Measurements from ENCODE around the gene SEC31A.
A peak's percentile ranks its signal among the peaks of the same experiment; 100 is the strongest.

Gene SEC31A

DNA sequence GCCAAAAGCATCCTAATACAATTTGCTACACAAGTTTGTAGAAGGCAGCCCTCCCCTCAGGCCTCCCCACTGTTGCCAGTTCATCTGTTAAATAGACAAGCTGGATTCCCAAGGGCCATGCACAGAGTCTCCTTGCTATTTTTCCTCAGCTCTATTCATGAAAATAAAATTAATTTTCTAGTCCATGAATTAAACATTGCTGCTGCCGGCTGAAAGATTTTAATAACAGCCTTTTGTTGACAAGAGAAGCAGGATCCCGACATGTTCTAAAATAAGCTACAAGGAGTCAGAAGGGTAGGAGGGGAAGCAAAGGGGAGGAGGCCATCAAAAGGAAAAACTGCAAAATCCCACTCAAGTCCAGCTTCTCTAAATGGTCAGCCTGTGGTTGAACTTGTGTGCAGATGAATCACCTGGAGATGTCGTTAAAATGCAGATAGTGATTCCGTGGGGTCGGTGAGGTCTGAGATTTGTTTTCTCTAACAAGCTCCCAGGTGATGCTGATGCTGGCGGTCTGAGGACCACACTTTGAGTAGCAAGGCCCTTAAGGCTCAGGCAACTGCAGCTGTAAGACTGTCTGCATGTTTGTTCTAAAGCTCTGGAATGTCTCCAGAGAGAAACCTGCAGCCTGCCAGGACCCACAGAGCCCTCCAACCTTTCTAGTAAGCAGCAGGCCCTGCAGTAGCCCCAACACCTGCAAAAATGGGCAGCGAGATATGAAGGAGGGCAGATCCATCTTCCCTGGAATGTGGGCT, 101.8 kb downstream of the SEC31A start:
- no peak for DNase-seq

DNA sequence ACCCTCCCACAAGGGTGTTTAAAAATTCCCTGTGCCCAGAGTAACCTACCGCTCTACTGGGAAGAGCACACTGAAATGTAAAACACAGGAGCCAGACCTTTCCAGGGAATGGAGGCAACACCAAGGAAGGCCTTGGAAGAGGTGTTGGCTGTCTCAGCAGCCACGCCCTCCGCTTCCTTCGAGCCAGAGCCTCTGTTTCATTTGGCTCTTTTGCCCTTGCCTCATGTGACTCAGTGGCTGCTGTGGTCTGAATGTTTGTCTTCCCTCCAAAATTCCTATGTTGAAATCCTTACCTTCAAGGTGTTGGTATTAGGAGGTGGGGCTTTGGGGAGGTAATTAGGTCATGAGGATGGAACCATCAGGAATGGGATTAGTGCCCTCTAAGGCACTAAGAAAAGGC, 103.6 kb downstream of the SEC31A start:
- no peak for DNase-seq

DNA sequence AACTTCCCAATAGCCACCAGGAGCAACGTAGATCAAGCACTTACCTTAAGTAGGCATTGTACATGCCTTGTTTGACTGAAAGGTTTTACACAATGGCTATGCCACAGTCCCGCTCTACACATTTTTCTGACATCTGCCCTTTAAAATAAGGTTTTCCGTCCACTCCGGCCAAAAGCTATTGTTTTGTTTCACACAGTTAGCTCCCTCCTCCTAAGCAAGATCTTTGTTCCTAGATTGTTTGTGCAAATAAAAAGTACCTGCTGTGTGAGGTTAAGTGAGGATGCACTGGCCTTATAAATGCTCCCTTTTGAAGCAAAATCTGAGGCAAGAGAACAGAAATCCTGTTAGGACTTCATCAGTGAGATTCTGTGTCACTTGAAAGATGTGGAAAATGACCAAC, 104.1 kb downstream of the SEC31A start:
- DNase-seq, result no peak

- no peak for DNase-seq
Observed at GRCh38 chr4:82785611-82786400, 105.1 kb downstream of the SEC31A start.

GRCh38 chr4:82784681-82785610, 106.0 kb downstream of the SEC31A start:
- DNase-seq, result no peak

GRCh38 chr4:82782626-82783345, 108.2 kb downstream of the SEC31A start:
- DNase-seq, result no peak

GRCh38 chr4:82780752-82781231, 110.2 kb downstream of the SEC31A start:
- peak; percentile 91 for DNase-seq

- no peak for DNase-seq
Observed at GRCh38 chr4:82780170-82780751, 110.7 kb downstream of the SEC31A start.

- DNase-seq, result no peak
Observed at GRCh38 chr4:82779032-82779431, 111.9 kb downstream of the SEC31A start.

- no peak for DNase-seq
Observed at GRCh38 chr4:82777857-82778525, 113.0 kb downstream of the SEC31A start.

- DNase-seq, result no peak
Observed at GRCh38 chr4:82776925-82777542, 113.9 kb downstream of the SEC31A start.

GRCh38 chr4:82775243-82775642, 115.7 kb downstream of the SEC31A start:
- DNase-seq, result no peak

DNA sequence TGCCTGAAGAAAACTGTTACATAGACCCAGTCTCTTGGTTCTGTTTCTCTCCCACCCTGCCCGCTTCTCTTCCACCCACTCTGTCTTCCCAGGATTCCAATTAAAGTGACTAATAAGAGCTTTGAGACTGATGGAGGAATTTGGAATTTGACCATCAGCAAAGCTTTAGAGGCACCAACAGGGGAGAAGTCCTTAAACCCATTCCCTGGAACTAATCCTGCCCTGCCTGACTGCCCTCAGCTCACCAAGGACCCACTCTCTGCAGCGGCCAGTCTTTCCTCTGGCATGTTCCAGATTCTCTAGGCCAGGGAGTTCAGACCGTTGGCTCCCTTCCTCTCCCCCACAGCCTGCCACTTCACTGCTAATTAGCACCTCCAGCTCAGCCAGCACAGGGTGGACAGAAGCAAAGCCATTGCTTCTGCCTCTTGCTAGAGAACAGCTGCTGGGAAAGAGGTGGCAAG, 116.2 kb downstream of the SEC31A start:
- no peak for DNase-seq

DNA sequence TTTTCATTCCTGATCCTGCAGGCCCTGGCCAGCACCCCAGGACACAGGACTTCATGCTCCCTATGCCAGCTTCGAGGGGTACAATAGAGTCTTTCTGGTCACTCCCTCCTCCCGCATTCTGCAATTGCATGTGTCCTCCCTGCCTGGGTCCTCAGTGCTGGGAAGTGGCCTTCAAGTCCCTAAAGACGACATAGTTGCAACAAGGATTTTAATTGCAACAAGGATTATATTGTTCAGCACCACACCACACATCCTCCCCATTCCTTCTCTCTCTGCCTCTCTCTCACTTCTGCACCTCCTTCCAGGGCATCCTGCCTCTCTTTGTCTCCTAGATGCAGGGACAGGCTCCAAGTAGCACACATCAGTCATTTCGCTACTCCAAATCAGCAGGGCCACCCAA, 117.9 kb downstream of the SEC31A start:
- no peak for DNase-seq

GRCh38 chr4:82770607-82771006, 120.3 kb downstream of the SEC31A start:
- no peak for DNase-seq
